ENCODE results near the gene DNAI1. TPM values are rescaled to one million over a fixed set of nuclear protein-coding genes. Genes with fewer than 3 reads are reported as not detected.
A peak's percentile ranks its signal among the peaks of the same experiment; 100 is the strongest.

The DNAI1 gene
- total RNA-seq, 6 experiments from 2014 or later = not detected

DNA sequence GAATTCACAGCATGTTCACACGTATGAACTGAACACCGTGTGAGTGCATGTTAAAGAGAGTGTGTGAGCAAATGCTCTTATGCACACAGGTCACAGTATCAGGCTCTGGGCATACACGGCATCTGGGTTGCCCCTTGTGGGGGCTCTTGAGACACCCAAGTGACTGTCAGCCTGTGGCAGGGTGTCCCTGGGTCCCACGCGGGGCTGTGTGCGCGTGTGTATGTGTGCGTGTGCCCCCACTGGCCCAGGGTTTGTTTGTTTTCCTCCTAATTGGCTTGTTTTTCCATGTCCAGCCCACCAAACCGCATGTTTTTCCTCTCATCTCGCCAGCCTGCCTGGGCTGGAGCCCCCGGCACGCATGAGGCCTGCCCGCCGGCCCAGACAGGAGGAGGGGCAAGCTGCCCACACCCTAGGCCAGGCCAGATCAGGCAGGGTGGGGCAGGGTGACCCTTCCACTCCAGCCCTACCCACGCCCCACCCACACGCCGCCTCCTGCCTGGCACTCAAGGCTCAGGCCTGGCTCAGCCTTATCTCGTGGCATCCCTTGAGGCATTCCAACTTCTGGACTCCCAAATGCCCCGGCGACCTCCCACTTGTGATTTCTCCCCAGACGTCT, 102.1 kb downstream of the DNAI1 start:
- Mint-ChIP-seq H3K9me3 (0 out of 2 replicates have a peak, but pooled peaks cover 3% of the 10 kb centered on the region), H3K27ac (no peak overlapping the region), H3K4me3 (no peak overlapping the region), H3K36me3 (ENCODE audit: low read depth) (peaks cover 4% of the 10 kb centered on the region; the same call in 1 of the 2 replicates), H3K27me3 (ENCODE audit: insufficient read depth) (peaks cover 40% of the 10 kb centered on the region), H3K4me1 (ENCODE audit: low read depth) (peaks cover 7% of the 10 kb centered on the region)
- TF ChIP-seq, protein P1, sequence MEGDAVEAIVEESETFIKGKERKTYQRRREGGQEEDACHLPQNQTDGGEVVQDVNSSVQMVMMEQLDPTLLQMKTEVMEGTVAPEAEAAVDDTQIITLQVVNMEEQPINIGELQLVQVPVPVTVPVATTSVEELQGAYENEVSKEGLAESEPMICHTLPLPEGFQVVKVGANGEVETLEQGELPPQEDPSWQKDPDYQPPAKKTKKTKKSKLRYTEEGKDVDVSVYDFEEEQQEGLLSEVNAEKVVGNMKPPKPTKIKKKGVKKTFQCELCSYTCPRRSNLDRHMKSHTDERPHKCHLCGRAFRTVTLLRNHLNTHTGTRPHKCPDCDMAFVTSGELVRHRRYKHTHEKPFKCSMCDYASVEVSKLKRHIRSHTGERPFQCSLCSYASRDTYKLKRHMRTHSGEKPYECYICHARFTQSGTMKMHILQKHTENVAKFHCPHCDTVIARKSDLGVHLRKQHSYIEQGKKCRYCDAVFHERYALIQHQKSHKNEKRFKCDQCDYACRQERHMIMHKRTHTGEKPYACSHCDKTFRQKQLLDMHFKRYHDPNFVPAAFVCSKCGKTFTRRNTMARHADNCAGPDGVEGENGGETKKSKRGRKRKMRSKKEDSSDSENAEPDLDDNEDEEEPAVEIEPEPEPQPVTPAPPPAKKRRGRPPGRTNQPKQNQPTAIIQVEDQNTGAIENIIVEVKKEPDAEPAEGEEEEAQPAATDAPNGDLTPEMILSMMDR (IDR thresholded peaks at IDR 0.05) = no peak
- DNase-seq = no peak

DNA sequence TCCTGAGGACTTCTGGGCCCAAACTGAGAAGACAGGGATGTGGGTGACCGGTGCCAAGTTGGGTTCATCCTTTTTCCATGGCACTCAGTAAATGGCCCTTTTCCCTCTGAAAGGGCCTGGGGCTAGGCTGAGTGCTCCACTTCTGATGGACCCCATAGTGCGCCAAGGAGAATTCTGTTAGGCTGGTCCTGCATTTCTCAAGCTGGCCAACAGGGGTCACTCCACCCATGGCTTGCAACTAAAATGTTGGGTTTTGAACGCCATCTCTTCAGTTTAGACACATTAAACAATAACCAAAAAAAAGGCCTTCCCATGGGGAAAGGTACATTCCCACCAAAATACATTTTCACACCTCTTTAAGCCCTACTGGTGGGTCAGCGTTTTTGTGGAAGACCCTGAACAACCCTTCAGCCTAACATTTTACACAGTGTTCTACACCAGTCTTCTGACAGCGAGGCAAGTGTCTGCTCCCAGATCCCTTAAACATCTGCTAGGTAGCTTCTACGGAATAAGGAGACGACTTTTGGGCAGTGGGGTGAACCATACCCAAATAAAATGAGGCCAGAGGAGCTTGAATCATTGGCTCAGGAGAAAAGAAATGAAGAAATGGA, 103.6 kb downstream of the DNAI1 start:
- Mint-ChIP-seq H3K36me3 (ENCODE audit: low read depth) (peaks cover 4% of the 10 kb centered on the region; the same call in 1 of the 2 replicates), H3K4me1 (ENCODE audit: low read depth) (peaks cover 7% of the 10 kb centered on the region), H3K27me3 (ENCODE audit: insufficient read depth) (peaks cover 42% of the 10 kb centered on the region), H3K27ac (no peak overlapping the region), H3K9me3 (0 out of 2 replicates have a peak, but pooled peaks cover 3% of the 10 kb centered on the region), H3K4me3 (no peak overlapping the region)
- TF ChIP-seq, protein P1 (IDR thresholded peaks at IDR 0.05) = peak; percentile 80
- no peak for DNase-seq

GRCh38 chr9:34563262-34563661, 104.7 kb downstream of the DNAI1 start:
- Mint-ChIP-seq H3K9me3 (0 out of 2 replicates have a peak, but pooled peaks cover 3% of the 10 kb centered on the region), H3K27me3 (ENCODE audit: insufficient read depth) (peaks cover 39% of the 10 kb centered on the region), H3K4me3 (no peak overlapping the region), H3K36me3 (ENCODE audit: low read depth) (peaks cover 4% of the 10 kb centered on the region; the same call in 1 of the 2 replicates), H3K4me1 (ENCODE audit: low read depth) (peaks cover 7% of the 10 kb centered on the region), H3K27ac (no peak overlapping the region)
- TF ChIP-seq, protein P1 (IDR thresholded peaks at IDR 0.05) = no peak
- no peak for DNase-seq

DNA sequence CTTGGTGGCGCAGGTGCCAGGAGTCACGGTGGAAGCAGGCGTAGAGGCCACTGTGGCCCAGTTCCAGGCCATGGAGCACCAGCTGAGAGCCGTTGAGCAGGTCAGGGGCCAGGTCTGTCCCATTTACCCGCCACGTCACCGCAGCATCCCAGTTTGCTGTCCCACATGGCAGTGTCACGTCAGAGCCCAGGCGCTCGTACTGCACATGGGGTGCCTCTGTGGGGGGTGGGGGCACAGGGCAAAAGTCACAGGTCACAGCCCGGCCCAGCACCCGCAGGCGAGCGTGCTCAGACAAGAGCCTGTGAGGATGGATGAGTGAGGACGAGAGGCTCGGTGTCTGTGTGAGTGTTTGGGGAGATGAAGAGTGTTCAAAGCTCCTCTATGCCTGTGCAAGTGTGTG, 106.0 kb downstream of the DNAI1 start:
- TF ChIP-seq, protein P1 (IDR thresholded peaks at IDR 0.05) = no peak
- H3K4me1 Mint-ChIP-seq (ENCODE audit: low read depth) = peaks cover 7% of the 10 kb centered on the region
- peaks cover 4% of the 10 kb centered on the region; the same call in 1 of the 2 replicates for H3K36me3 Mint-ChIP-seq (ENCODE audit: low read depth)
- 0 out of 2 replicates have a peak, but pooled peaks cover 3% of the 10 kb centered on the region for H3K9me3 Mint-ChIP-seq
- H3K27me3 Mint-ChIP-seq (ENCODE audit: insufficient read depth) = peaks cover 47% of the 10 kb centered on the region
- H3K4me3 Mint-ChIP-seq = no peak overlapping the region
- DNase-seq = no peak
- H3K27ac Mint-ChIP-seq = no peak overlapping the region

DNA sequence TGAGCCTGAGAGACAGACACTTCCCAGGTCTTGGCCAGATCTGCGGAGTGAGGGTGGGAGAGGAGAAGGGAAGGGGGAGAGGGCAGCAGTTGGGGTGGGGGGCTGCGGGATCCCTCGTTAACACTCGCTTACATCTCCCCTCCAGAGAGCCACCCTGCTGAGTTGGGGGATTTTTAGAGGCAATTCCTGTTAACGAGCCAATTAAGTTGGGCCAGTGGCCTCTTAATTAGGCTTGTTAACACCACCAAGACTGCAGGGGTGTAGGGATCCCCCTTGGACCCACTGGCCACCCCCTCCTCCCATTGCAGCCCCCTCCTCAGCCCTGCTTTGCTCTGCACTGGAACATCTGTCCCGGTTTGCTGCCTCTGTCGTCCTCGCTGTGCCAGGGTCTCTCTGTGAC, 107.3 kb downstream of the DNAI1 start:
- H3K9me3 Mint-ChIP-seq = 0 out of 2 replicates have a peak, but pooled peaks cover 3% of the 10 kb centered on the region
- H3K4me1 Mint-ChIP-seq (ENCODE audit: low read depth) = no peaks in the 10 kb centered on the region
- H3K4me3 Mint-ChIP-seq = no peak overlapping the region
- no peak for DNase-seq
- H3K27ac Mint-ChIP-seq = no peak overlapping the region
- TF ChIP-seq, protein P1 (IDR thresholded peaks at IDR 0.05) = no peak
- peaks cover 4% of the 10 kb centered on the region; the same call in 1 of the 2 replicates for H3K36me3 Mint-ChIP-seq (ENCODE audit: low read depth)
- peaks cover 50% of the 10 kb centered on the region for H3K27me3 Mint-ChIP-seq (ENCODE audit: insufficient read depth)

Data from HFFc6 (cell line).